ENCODE results near the gene CSTPP1.

CSTPP1 gene

DNA sequence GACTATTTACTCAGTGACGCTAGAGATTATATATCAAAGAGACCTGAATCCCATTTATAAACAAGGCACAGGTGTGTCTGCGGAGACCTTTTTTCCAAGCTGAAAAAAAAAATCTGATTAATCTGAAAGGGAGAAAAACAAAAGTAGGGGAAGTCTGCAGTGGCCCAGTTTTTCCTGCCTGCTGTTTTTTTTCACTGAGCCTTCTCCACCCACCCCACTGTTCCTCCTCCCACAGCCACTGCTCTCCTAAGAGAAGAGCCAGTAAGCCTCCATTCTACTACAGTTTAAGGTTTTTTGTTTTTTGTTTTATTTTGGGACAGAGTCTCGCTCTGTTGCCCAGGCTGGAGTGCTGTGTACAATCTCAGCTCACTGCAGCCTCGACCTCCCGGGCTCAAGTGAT is 221.7 kb downstream of the CSTPP1 start:
- DNase-seq (ENCODE audit: low read depth in 3 of 3) = no peak

GRCh38 chr11:47160753-47161133 is 224.2 kb downstream of the CSTPP1 start:
- no peak for DNase-seq (ENCODE audit: low read depth in 3 of 3)

DNA sequence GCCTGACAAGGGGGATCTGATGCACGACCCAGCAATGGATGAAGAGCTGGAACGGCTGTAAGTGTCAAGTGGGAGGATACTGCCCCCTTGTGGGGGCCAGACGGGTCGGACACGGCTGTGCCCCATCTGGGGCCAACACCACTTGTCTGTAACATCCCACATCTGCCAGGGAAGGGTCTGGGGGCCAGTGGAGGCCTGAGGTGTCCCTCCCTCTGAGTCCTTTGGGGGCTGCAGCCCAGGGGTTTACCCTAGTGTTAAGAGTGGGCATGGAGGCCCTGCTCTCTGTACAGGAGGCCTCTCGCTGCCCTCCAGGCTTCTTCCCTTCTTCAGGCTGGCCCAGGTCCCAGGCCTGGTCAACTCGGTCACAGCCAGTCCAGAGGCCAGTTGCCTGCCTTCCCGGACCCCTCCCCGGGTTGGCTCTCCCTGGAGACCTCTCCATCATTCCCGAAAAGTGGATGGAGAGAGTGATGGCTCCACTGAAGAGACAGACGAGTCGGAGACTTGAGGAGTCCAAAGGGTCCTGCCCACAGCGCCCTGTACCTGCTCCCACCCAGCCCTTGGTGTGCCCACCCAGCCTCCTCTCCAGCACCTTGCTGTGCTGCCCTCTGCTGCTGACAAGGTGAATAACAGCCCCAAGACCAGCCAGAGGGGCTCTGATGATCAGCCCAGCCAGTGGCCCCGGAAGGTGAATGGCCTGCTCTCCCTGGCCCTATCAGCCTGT is 224.7 kb downstream of the CSTPP1 start:
- peak; percentile 24 to 49 (median 28) for DNase-seq (ENCODE audit: low read depth in 3 of 3)

DNA sequence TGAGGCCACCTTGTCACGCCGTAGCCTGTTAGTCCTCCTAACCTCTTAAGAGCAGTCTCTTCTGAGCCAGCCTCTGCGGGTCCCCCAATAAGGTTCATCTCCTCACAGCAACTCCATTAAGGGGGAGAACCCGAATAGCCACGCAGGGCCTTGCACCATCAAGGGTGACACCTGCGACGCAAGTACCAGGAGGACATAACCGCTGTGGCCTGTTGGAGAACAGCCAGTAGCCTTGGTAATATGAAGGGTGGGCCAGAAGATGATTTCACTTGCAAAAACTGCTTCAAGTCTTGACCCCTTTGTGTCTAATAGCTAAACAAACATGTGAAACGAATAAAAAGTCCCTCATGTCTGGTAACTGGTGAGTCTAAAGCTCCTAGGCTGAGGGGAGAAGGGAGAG is 225.3 kb downstream of the CSTPP1 start:
- DNase-seq (ENCODE audit: low read depth in 3 of 3) = no peak

GRCh38 chr11:47162426-47162825 is 225.9 kb downstream of the CSTPP1 start:
- DNase-seq (ENCODE audit: low read depth in 3 of 3) = no peak

GRCh38 chr11:47163193-47163592 is 226.6 kb downstream of the CSTPP1 start:
- DNase-seq (ENCODE audit: low read depth in 3 of 3) = no peak

GRCh38 chr11:47163898-47164297 is 227.3 kb downstream of the CSTPP1 start:
- DNase-seq (ENCODE audit: low read depth in 3 of 3) = no peak

DNA sequence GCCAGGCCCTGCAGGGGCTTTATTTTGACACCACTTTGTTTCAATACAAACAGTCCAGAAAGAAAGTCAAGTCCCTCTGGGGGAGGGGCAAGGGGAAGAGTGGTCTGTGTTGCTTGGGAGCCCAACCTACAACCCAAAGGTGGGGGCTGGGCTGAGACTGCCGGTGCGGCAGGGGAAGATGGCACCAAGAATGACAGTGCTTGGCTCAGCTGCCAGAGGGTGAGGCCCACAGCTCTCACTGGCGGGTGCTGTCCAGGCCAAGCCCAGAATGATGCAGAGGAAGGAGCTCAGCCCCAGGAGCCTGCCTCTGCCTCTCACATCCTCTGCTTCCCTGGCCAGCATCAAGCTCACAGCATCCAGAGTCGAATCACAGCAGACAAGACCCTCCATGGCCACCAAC is 227.8 kb downstream of the CSTPP1 start:
- DNase-seq (ENCODE audit: low read depth in 3 of 3) = no peak

DNA sequence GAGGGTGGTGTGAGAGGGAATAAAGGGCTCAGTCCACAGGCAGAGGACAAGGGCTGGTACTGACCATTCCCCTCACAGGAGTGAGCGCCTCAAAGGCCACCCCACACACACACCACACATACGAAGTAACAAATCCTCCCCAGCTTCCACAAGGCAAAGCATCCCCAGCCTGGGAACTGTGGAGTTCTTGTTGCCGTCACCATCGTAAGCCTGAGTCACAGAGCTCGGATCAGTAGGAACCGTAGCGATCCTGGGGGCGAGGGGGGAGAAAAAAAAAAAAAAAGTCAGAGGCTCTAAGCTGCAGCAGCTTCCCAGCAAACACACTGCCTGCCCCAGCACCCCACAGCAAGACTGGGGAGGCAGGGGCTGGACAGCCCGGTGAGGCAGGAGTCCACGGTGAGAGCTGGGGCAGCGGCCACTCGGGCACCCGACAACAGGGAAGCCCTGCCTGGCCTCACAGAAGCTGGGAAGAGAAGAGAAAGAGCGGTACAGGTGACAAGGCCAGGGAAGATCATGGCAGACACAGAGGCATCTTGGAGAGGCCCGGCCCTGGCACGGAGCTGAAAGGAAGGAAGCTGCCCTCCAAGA is 228.8 kb downstream of the CSTPP1 start:
- no peak for DNase-seq (ENCODE audit: low read depth in 3 of 3)

DNA sequence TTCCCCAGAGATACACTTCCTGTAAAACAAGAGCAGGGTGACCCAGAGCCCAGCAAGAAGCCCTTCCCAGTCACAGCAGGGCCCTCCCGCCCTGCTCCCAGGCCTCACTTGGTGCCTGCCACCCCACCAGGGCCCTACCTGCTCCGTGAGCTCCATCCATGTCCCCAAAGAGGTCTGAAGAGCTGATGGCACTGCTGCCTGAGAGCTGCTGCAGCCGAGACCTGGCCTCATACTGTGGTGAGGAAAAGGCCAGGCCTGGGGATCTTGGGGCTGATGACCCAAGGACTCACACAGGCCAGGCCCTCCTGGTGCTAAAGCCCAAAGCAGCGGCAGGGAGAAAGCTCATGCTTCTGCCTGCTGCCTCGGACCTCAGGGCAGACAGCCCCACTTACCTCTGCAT is 229.8 kb downstream of the CSTPP1 start:
- DNase-seq (ENCODE audit: low read depth in 3 of 3) = no peak

DNA sequence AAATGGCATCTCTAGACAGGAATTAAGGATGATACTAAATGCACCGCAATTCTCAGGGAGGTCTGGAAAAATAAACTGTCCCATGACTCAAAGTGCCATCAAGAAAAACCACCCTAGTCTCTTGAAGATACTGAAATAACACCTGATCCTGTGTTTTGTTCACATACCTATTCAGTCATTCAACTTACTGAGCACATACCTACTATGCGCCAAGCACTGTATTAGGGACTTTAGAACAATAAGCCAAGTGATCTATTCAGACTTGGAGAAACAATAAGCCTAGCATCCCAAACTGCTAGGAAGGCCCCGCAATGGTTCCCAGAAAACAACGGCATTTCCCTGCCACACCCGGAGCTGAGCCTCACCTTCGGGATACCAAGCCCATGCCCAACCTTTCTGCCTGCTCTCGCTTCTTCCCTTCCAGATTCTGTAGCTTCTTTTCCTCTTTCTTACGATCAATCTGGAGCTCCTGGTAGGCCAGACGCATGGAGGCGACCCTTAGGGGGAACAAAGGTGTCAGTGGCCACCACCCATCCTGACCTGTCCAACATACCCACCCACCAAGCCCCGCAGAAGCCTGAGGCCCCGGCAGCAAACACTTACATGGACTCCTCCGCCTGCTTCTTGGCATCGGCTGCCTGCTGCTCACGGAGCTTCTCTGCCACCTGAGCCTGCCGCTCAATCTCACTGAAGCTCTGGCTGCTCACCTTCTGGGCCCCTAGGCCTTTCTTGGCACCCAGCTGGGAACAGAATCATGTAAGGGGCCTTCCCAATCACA is 234.7 kb downstream of the CSTPP1 start:
- DNase-seq (ENCODE audit: low read depth in 3 of 3) = no peak

DNA sequence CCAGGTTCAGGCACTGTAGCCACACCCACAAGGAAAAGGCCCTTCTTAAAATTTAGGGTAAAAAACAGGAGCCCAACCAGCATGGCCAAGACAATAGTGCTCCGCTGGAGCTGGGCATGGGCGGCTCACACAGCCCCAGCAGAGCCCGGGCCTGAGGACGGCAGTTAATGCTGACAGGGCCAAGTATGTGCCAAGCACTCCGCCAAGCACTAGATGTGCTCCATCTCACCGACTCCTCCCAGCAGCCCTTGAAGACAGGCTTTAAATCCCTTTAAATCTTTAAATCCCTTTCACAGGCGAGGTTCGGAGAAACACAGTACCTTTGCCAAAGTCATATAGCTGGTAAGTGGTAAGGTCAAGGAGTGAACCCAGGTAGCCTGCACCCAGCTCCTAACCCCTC is 235.3 kb downstream of the CSTPP1 start:
- no peak for DNase-seq (ENCODE audit: low read depth in 3 of 3)

DNA sequence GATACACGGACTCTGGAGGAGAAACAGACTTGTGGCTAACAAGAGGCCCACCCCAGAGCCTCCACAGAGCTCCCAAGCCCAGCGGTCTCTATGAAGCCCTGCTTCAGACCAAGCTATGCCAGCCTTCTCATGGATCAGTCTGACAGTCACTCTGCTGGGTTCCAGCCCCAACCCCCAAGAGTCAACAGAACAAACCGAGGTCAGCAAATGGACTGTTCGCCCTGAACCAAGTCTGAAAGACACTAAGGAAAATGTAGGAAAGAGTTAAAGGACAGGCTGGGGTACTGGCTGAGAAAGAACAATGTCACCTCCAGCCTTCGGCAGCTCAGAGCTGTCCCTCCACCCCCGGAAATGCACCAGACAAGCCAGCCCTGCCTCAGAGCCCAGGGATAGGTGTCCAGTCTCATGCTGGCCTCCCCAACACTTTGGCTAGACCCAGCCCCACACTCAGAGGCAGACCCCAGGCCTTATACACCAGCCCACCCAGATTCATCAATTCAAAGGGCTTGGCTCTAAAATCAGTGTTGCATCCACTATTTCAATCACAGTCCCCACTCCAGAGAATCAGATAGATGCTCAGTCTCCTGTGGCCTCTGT is 236.3 kb downstream of the CSTPP1 start:
- DNase-seq (ENCODE audit: low read depth in 3 of 3) = no peak

- no peak for DNase-seq (ENCODE audit: low read depth in 3 of 3)
Observed at GRCh38 chr11:47175746-47176327, 239.3 kb downstream of the CSTPP1 start.

- DNase-seq (ENCODE audit: low read depth in 3 of 3) = peak; percentile 89 to 96 (median 94)
Observed at GRCh38 chr11:47176328-47177228, 240.0 kb downstream of the CSTPP1 start, which contains the start of gene ARFGAP2. Gene ARFGAP2, minus strand, starts transcription at chr11:47176879. Its CDS starts 26 bp downstream, at chr11:47176853.

GRCh38 chr11:47177229-47177845 is 240.8 kb downstream of the CSTPP1 start:
- DNase-seq (ENCODE audit: low read depth in 3 of 3) = peak; percentile 51 to 67 (median 62)

DNA sequence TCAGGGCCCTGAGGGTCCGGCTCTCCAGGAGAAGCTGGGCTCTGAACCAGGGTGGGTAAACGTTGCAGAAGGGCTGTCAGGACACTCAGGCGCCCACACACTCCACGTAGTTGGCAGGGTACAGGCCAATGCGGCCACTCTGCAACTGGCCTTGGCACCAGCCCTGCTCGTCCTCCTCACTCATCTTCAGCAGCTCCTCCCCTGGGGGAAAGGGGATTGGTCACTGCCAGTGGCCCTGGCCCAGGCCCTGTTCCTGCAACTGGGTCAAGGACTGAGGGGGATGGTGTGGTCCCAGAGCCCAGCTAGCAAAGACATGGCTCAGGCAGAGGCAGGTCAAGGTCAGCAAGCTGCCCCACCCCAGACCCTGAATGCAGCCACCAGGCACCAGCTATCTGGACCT is 241.3 kb downstream of the CSTPP1 start:
- no peak for DNase-seq (ENCODE audit: low read depth in 3 of 3)

GRCh38 chr11:47178316-47178715 is 241.8 kb downstream of the CSTPP1 start:
- DNase-seq (ENCODE audit: low read depth in 3 of 3) = no peak

DNA sequence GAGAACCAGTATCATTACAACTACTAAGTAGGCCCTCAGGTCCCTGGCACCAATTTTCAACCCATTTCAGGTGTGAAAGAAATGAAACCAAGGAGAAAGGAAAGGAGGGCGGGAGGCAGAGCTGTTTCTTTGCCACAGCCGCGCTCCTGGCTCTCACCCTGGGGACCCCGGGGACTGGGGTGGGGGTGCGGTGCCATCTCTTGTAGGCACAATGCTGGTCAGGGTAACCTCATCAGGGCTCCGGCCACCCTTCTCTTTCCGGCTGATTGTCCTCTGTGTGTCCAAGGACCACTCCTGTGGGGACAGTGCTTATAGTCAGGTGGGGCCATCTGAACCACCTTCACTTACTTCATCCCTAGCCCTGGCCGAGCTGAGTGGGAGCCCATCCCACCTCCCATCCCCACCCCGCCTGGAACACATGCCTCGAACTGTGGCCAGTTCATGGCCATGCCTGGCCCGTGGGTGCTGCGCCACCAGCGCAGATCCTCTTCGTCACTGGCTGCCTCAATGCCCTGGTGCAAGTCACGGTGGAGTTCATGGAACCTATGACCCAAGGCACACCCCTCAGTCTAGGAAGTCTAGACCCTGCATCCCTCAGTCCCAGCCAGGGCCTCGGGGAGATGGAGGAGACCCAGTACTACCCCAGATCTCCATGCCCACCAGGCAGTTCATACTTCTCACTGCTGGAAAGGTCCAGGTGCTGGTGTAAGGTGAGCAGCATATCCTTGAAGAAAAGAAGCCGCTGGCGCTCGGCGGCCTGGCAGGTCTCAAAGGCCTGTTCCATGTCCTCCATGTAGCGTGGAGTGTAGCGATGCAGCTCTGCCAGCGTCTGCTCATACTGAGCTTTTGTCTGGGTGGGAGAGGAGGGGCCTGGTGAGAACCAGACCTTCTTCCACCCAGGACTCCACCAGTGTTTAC is 242.4 kb downstream of the CSTPP1 start:
- DNase-seq (ENCODE audit: low read depth in 3 of 3) = no peak

DNA sequence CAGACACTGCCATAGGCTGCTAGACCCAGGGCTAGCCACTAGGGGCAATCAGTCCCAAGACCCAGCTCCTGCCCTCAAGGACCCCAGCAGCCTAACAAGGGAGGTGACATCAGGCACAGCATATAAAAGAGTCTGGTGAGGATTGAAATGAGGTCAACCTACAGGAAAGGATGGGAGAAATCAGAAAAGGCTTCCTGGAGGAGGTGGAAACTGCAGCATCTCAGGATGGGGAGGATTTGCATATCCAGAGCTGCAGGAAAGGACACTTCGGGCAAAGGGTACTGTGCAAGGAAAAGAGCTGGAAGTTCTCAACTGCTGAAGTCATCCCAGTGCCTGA is 243.1 kb downstream of the CSTPP1 start:
- no peak for DNase-seq (ENCODE audit: low read depth in 3 of 3)
